ENCODE measurements around the gene ITGA3. TPM values are rescaled to one million over a fixed set of nuclear protein-coding genes. Genes with fewer than 3 reads are reported as not detected.

The ITGA3 gene
- polyA plus RNA-seq (2012; ENCODE audit: low read depth, missing spikeins), result 1.1 TPM

GRCh38 chr17:50055426-50056216, at the start of gene ITGA3:
ITGA3 (plus strand) TSS chr17:50056110; CDS start chr17:50056440, 330 bp downstream.
- DNase-seq (ENCODE audit: insufficient read length, low spot score), result peak; percentile 57
- no peak for TF ChIP-seq POLR2AphosphoS5 (IDR thresholded peaks at IDR 0.05; ENCODE audit: low read depth, low read length)
- TF ChIP-seq POLR2A (IDR thresholded peaks at IDR 0.05; ENCODE audit: low read depth, low read length), result no peak
- no peak for TF ChIP-seq SPI1 (IDR thresholded peaks at IDR 0.05; ENCODE audit: low read depth, low read length)
- no peak for TF ChIP-seq POU2F2 (IDR thresholded peaks at IDR 0.05; ENCODE audit: low read depth, low read length)
- no peak for TF ChIP-seq TAF1 (IDR thresholded peaks at IDR 0.05; ENCODE audit: low read depth, low read length)
- TF ChIP-seq PAX5 (IDR thresholded peaks at IDR 0.05; ENCODE audit: insufficient read depth, low read length, severe bottlenecking), result no peak
- FAIRE-seq, result no peak

- FAIRE-seq, result no peak
- DNase-seq (ENCODE audit: insufficient read length, low spot score), result no peak
Observed at GRCh38 chr17:50009282-50009681, 46.6 kb upstream of the ITGA3 start.

GRCh38 chr17:50013079-50013478, 42.8 kb upstream of the ITGA3 start:
- no peak for TF ChIP-seq POLR2AphosphoS5 (IDR thresholded peaks at IDR 0.05; ENCODE audit: low read depth, low read length)
- TF ChIP-seq TAF1 (IDR thresholded peaks at IDR 0.05; ENCODE audit: low read depth, low read length), result no peak
- TF ChIP-seq PAX5 (IDR thresholded peaks at IDR 0.05; ENCODE audit: insufficient read depth, low read length, severe bottlenecking), result no peak
- TF ChIP-seq POU2F2 (IDR thresholded peaks at IDR 0.05; ENCODE audit: low read depth, low read length), result no peak
- no peak for TF ChIP-seq POLR2A (IDR thresholded peaks at IDR 0.05; ENCODE audit: low read depth, low read length)
- TF ChIP-seq SPI1 (IDR thresholded peaks at IDR 0.05; ENCODE audit: low read depth, low read length), result no peak
- FAIRE-seq (no peak), DNase-seq (ENCODE audit: insufficient read length, low spot score) (no peak)

More at GRCh38 chr17:50009282-50009681, 46.6 kb upstream of the ITGA3 start:
- TF ChIP-seq POU2F2 (IDR thresholded peaks at IDR 0.05; ENCODE audit: low read depth, low read length) (no peak), SPI1 (IDR thresholded peaks at IDR 0.05; ENCODE audit: low read depth, low read length) (no peak), POLR2A (IDR thresholded peaks at IDR 0.05; ENCODE audit: low read depth, low read length) (no peak), PAX5 (IDR thresholded peaks at IDR 0.05; ENCODE audit: insufficient read depth, low read length, severe bottlenecking) (no peak), TAF1 (IDR thresholded peaks at IDR 0.05; ENCODE audit: low read depth, low read length) (no peak), POLR2AphosphoS5 (IDR thresholded peaks at IDR 0.05; ENCODE audit: low read depth, low read length) (no peak)

GRCh38 chr17:50014471-50015088, 41.3 kb upstream of the ITGA3 start:
- no peak for FAIRE-seq
- no peak for DNase-seq (ENCODE audit: insufficient read length, low spot score)

DNA sequence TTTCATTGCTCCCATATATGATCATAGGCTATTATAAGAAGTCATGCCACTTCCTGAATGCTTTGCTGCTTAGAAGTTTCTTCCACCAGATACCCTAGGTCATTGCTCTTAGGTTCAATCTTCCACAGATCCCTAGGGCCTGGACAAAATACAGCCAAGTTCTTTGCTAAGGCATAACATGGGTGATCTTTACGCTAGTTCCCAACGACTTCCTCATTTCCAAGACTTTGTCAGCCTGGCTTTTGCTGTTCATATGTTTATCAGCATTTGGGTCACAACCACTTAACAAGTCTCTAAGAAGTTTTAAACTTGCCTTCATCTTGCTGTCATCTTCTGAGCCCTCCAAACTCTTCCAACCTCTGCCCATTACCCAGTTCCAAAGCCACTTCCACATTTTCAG, 40.8 kb upstream of the ITGA3 start:
- TF ChIP-seq SPI1 (IDR thresholded peaks at IDR 0.05; ENCODE audit: low read depth, low read length) (no peak), PAX5 (IDR thresholded peaks at IDR 0.05; ENCODE audit: insufficient read depth, low read length, severe bottlenecking) (no peak), TAF1 (IDR thresholded peaks at IDR 0.05; ENCODE audit: low read depth, low read length) (no peak), POLR2AphosphoS5 (IDR thresholded peaks at IDR 0.05; ENCODE audit: low read depth, low read length) (no peak), POU2F2 (IDR thresholded peaks at IDR 0.05; ENCODE audit: low read depth, low read length) (no peak), POLR2A (IDR thresholded peaks at IDR 0.05; ENCODE audit: low read depth, low read length) (no peak)
- no peak for DNase-seq (ENCODE audit: insufficient read length, low spot score)
- FAIRE-seq, result no peak

More at GRCh38 chr17:50014471-50015088, 41.3 kb upstream of the ITGA3 start:
- no peak for TF ChIP-seq POU2F2 (IDR thresholded peaks at IDR 0.05; ENCODE audit: low read depth, low read length)
- TF ChIP-seq POLR2AphosphoS5 (IDR thresholded peaks at IDR 0.05; ENCODE audit: low read depth, low read length), result no peak
- TF ChIP-seq POLR2A (IDR thresholded peaks at IDR 0.05; ENCODE audit: low read depth, low read length), result no peak
- no peak for TF ChIP-seq TAF1 (IDR thresholded peaks at IDR 0.05; ENCODE audit: low read depth, low read length)
- TF ChIP-seq PAX5 (IDR thresholded peaks at IDR 0.05; ENCODE audit: insufficient read depth, low read length, severe bottlenecking), result no peak
- TF ChIP-seq SPI1 (IDR thresholded peaks at IDR 0.05; ENCODE audit: low read depth, low read length), result no peak

DNA sequence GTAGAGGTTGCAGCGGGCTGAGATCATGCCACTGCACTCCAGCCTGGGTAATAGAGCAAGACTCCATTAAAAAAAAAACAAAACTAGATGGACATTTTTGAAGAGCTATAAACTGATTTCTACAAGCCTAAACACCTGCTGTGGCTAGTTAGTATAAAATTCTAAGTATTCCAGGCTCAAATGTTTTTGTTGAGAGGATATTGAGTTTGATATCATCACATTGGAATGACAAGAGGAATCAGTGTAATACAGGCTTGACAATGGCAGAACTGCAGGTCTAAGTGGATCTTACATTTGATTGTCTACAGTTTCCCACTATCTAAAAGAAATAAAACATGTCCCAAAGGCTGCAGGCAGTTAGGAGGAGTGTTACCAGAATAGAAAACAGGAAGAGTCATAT, 37.0 kb upstream of the ITGA3 start:
- no peak for FAIRE-seq
- no peak for DNase-seq (ENCODE audit: insufficient read length, low spot score)
- TF ChIP-seq SPI1 (IDR thresholded peaks at IDR 0.05; ENCODE audit: low read depth, low read length), result no peak
- TF ChIP-seq POLR2A (IDR thresholded peaks at IDR 0.05; ENCODE audit: low read depth, low read length), result no peak
- no peak for TF ChIP-seq TAF1 (IDR thresholded peaks at IDR 0.05; ENCODE audit: low read depth, low read length)
- TF ChIP-seq POLR2AphosphoS5 (IDR thresholded peaks at IDR 0.05; ENCODE audit: low read depth, low read length), result no peak
- no peak for TF ChIP-seq POU2F2 (IDR thresholded peaks at IDR 0.05; ENCODE audit: low read depth, low read length)
- TF ChIP-seq PAX5 (IDR thresholded peaks at IDR 0.05; ENCODE audit: insufficient read depth, low read length, severe bottlenecking), result no peak

GRCh38 chr17:50020841-50021599, 34.9 kb upstream of the ITGA3 start:
- TF ChIP-seq POU2F2 (IDR thresholded peaks at IDR 0.05; ENCODE audit: low read depth, low read length) (no peak), POLR2A (IDR thresholded peaks at IDR 0.05; ENCODE audit: low read depth, low read length) (no peak), SPI1 (IDR thresholded peaks at IDR 0.05; ENCODE audit: low read depth, low read length) (no peak), POLR2AphosphoS5 (IDR thresholded peaks at IDR 0.05; ENCODE audit: low read depth, low read length) (no peak), PAX5 (IDR thresholded peaks at IDR 0.05; ENCODE audit: insufficient read depth, low read length, severe bottlenecking) (no peak), TAF1 (IDR thresholded peaks at IDR 0.05; ENCODE audit: low read depth, low read length) (no peak)
- FAIRE-seq, result no peak

GRCh38 chr17:50021681-50022370, 34.1 kb upstream of the ITGA3 start:
- FAIRE-seq (no peak), DNase-seq (ENCODE audit: insufficient read length, low spot score) (no peak)
- TF ChIP-seq POLR2A (IDR thresholded peaks at IDR 0.05; ENCODE audit: low read depth, low read length), result no peak

More at GRCh38 chr17:50020841-50021599, 34.9 kb upstream of the ITGA3 start:
- DNase-seq (ENCODE audit: insufficient read length, low spot score), result no peak

All from GM12891 (cell line).